ENCODE results near the gene DNAJC5.
"Not testable (repeated sequence)": the region's sequence is repeated elsewhere in the genome, so short reads cannot be mapped to it uniquely, and the experiment has no call there.

Gene DNAJC5

DNA sequence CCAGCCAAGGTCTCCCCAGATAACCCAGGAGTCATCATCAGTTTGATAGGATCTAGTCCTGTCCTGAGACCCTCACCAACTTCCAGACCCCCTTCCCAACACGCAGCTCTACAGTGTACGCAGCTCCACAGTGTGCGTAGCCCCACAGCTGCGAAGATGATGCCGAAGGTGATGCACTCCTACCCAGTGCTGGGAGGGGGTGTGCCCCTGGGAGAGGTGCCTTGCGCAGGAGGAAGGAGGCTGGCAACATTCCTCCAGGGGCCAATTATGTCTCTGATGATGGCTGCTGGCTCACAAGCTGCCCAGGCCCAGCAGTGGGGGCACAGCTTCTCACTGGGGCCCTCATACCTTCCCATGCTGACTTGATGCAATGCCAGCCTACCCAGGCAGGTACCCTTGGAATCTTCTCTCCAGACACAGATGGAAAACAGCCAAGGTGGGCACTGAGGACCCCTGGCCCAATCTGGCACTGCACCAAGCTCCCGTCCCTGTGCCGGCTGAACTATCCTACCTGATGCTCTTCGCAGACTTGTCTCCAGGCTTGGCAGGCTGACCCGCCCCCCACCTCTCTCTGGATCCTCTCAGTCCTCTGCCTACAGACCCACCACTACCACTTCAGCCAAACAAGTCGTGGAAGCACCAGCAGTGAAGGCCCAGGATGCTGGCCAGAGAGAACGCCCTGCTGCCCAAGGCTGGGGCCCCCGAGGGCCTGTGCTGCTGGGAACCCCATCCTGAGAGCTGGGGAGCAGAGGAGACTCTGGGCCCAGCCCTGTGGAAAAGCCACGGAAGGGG, 73.4 kb downstream of the DNAJC5 start:
- H3K9me3 ChIP-seq (ENCODE audit: control insufficient read depth, insufficient read depth, low read depth, low read length): no peaks in the 10 kb centered on the region
- peak overlapping the region; percentile 79 for H3K9ac ChIP-seq (ENCODE audit: low read length)
- peaks cover 31% of the 10 kb centered on the region for H3K36me3 ChIP-seq (ENCODE audit: control insufficient read depth, insufficient read depth, low read length)
- peaks cover 9% of the 10 kb centered on the region for H3K27me3 ChIP-seq (ENCODE audit: control insufficient read depth, insufficient read depth, low read length)
- H3K27ac ChIP-seq (ENCODE audit: low read depth, low read length): no peak overlapping the region
- H3K4me1 ChIP-seq (ENCODE audit: control insufficient read depth, insufficient read depth, low read length): peaks cover 7% of the 10 kb centered on the region
- H3K4me3 ChIP-seq (ENCODE audit: low read depth, low read length): peak overlapping the region; percentile 68

DNA sequence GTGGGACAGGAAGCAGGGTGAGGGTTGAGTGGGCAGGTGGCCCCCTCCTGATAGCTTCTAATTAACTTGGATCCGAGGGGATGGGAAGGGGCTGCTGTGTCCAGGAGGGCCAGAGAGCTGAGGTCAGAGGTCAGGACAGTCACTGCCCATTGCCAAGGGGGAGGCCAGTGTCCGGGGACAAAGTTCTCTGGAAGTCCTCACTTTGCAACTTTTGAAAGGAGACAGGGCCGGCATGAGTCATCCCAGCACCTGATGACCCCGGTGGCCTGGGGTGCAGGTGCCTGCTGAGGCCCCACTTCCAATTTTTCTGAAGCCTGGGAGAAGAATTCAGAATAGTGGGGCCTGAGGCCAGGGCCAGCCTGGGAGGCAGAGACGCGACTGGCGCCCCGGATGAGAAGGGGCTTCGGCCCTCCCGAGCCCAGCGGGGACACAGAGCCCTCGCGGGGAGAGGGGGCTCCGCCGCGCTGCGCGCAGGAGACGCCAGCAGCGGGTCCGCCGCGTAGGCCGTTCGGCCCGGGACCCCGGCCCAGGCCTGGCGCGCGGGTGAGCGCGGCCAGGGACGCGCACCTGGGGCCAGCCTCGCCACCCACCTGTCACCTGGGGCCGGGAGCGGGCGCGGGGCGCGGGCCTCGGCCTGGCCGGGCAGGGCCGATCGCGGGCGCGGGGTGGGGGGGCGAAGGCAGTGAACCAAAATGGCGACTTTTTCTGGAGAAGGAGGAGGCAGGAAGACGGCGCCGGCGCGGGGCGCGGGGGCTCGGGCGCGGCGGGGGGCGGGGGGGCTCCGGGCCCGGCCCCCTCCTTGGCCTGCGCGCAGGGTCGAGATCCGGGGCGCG, 74.2 kb downstream of the DNAJC5 start:
- peak overlapping the region; percentile 68 for H3K4me3 ChIP-seq (ENCODE audit: low read depth, low read length)
- peaks cover 23% of the 10 kb centered on the region for H3K36me3 ChIP-seq (ENCODE audit: control insufficient read depth, insufficient read depth, low read length)
- H3K9ac ChIP-seq (ENCODE audit: low read length): peak overlapping the region; percentile 79
- H3K4me1 ChIP-seq (ENCODE audit: control insufficient read depth, insufficient read depth, low read length): peaks cover 11% of the 10 kb centered on the region
- H3K27me3 ChIP-seq (ENCODE audit: control insufficient read depth, insufficient read depth, low read length): peaks cover 9% of the 10 kb centered on the region
- no peaks in the 10 kb centered on the region for H3K9me3 ChIP-seq (ENCODE audit: control insufficient read depth, insufficient read depth, low read depth, low read length)
- no peak overlapping the region for H3K27ac ChIP-seq (ENCODE audit: low read depth, low read length)

DNA sequence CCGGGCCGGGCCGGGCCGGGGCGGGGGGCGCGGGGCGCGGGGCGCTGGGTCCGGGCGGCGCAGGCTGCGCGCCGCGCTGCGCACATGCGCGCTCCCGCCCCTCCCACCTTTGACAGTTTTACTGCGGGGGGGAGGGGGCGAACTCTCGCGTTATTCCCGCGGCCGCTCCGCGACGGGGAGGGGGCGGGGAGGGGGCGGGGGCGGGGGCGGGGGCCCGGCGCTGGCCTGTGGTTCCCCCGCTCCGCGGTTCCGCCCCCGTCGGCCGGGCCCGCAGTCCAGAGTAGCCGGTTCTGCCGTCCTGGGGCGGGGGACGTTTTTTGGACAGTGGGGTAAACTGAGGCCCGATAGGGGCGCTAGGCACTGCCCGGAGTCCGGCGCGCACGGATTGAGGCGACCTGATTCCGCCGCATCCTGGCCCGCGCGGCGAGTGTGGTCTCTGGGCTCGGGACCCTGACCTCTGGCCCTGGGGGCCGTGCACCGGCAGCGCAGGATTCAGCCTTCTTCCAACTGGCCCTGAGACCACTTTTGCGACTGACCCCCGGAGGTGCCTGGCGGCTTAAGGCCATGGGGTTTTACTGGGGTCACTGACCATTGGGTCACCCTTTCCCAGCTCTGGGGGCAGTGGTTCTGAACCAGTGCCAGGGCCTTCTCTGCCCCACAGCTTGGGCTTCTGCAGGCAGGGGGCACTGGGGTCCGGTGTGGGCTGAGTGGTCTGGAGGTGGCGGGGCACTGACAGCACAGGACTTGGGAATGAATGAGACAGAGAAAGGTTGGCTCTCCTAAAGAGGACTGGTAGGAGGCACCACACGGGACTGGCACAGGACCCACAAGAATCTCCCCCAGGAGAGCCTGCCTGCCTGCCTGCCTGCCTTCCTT, 75.2 kb downstream of the DNAJC5 start, which contains the start of gene ZNF512B:
ZNF512B (minus strand) TSS at position 93 of the 876 bp plus-strand sequence. CDS start 1,980 bp downstream, outside the sequence.
- Histone ChIP-seq H3K9me3 (ENCODE audit: control insufficient read depth, insufficient read depth, low read depth, low read length) (no peaks in the 10 kb centered on the region), H3K27me3 (ENCODE audit: control insufficient read depth, insufficient read depth, low read length) (peaks cover 9% of the 10 kb centered on the region), H3K36me3 (ENCODE audit: control insufficient read depth, insufficient read depth, low read length) (peaks cover 19% of the 10 kb centered on the region), H3K27ac (ENCODE audit: low read depth, low read length) (no peak within 1 kb of the TSS), H3K9ac (ENCODE audit: low read length) (peak within 1 kb of the TSS; percentile 79), H3K4me1 (ENCODE audit: control insufficient read depth, insufficient read depth, low read length) (peaks cover 11% of the 10 kb centered on the region), H3K4me3 (ENCODE audit: low read depth, low read length) (peak within 1 kb of the TSS; percentile 85)

DNA sequence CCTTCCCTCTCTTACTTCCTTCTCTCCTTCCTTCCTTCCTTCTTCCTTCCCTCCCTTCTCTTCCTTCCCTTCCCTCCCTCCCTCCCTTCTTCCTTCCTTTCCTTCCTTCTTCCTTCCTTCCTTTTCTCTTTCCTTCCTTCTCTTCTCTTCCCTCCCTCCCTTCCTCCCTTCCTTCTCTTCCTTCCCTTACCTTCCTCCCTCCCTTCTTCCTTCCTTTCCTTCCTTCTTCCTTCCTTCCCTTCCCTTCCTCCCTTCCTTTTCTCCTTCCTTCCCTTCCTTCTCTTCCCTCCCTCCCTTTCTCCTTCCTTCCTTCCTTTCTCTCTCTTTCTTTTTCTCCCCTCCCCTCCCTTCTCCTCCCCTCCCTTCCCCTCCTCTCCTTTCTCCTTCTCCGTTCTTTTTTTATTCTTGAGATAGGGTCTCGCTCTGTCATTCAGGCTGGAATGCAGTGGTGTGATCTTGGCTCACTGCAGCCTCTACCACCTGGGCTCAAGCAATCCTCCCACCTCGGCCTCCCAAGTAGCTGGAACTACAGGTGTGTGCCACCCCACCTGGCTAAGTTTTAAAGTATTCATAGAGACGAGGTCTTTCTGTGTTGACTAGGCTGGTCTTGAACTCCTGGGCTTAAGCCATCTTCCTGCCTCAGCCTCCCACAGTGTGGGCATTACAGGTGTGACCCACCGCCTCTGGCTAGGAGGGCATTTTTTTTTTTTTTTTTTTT, 75.9 kb downstream of the DNAJC5 start:
- no peaks in the 10 kb centered on the region for H3K9me3 ChIP-seq (ENCODE audit: control insufficient read depth, insufficient read depth, low read depth, low read length)
- no peak overlapping the region for H3K27ac ChIP-seq (ENCODE audit: low read depth, low read length)
- H3K27me3 ChIP-seq (ENCODE audit: control insufficient read depth, insufficient read depth, low read length): peaks cover 9% of the 10 kb centered on the region
- peaks cover 11% of the 10 kb centered on the region for H3K4me1 ChIP-seq (ENCODE audit: control insufficient read depth, insufficient read depth, low read length)
- no peak overlapping the region for H3K9ac ChIP-seq (ENCODE audit: low read length)
- peaks cover 19% of the 10 kb centered on the region for H3K36me3 ChIP-seq (ENCODE audit: control insufficient read depth, insufficient read depth, low read length)
- peak overlapping the region; percentile 85; the same call in 1 of the 2 replicates for H3K4me3 ChIP-seq (ENCODE audit: low read depth, low read length)

DNA sequence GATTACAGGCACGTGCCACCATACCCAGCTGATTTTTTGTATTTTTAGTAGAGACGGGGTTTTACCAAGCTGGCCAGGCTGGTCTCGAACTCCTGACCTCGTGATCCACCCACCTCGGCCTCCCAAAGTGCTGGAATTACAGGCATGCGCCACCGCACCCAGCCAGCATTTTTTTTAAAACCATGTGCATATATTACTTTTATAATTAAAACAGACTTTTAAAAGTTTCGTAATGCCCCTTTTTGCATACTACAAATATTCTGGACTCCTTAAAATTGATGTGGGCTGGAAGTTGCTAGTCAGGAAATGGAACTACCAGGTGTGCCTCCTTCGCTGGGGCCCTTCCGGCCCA, 77.0 kb downstream of the DNAJC5 start:
- H3K4me1 ChIP-seq (ENCODE audit: control insufficient read depth, insufficient read depth, low read length): peaks cover 11% of the 10 kb centered on the region
- not testable (repeated sequence) for H3K27me3 ChIP-seq (ENCODE audit: control insufficient read depth, insufficient read depth, low read length); H3K9me3 ChIP-seq (ENCODE audit: control insufficient read depth, insufficient read depth, low read depth, low read length); H3K36me3 ChIP-seq (ENCODE audit: control insufficient read depth, insufficient read depth, low read length); H3K9ac ChIP-seq (ENCODE audit: low read length); H3K4me3 ChIP-seq (ENCODE audit: low read depth, low read length); H3K27ac ChIP-seq (ENCODE audit: low read depth, low read length)

DNA sequence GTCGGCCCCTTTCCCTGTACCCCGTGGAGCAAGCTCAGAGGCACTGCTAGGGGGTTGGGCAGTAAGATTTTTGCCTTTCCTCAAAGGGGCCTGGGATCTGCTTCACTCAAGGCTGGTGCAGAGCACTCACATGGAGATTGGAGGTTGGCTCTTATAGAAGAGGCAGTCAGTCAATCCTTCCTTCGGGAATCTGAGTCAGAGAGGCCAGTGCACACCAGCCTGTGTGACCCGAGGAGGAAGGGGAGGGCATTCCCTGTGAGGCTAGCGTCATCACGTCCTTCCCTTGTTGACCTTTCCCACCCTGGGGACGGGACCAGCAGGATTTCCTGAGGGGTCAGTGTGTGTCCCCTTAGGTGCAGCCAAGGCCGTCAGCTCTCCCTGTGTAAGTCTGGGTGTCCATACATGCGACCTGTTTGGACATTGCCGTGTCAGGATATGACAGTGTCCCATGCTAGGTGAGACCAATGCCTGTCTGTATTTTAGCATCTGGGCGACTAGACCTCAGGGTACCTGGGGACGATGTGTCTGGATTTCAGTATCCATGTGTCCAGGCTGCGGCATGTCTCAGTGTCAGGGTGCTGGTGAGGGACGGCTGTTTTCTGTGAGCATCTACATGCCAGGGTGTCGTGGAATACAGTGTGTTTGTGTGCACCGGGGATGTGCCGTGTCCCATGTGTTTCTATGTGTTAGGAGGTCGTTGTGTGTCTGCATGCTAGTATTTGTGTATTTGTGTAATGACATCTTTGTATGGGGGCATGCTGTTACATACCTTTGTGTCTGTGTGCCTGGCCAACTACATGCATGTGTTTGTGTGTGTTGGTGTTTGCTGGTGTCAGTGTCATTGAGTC, 77.6 kb downstream of the DNAJC5 start:
- Histone ChIP-seq H3K36me3 (ENCODE audit: control insufficient read depth, insufficient read depth, low read length) (peaks cover 3% of the 10 kb centered on the region; the same call in 1 of the 2 replicates), H3K4me1 (ENCODE audit: control insufficient read depth, insufficient read depth, low read length) (peaks cover 12% of the 10 kb centered on the region), H3K27me3 (ENCODE audit: control insufficient read depth, insufficient read depth, low read length) (peaks cover 12% of the 10 kb centered on the region), H3K27ac (ENCODE audit: low read depth, low read length) (no peak overlapping the region), H3K9ac (ENCODE audit: low read length) (no peak overlapping the region), H3K9me3 (ENCODE audit: control insufficient read depth, insufficient read depth, low read depth, low read length) (no peaks in the 10 kb centered on the region), H3K4me3 (ENCODE audit: low read depth, low read length) (no peak overlapping the region)

DNA sequence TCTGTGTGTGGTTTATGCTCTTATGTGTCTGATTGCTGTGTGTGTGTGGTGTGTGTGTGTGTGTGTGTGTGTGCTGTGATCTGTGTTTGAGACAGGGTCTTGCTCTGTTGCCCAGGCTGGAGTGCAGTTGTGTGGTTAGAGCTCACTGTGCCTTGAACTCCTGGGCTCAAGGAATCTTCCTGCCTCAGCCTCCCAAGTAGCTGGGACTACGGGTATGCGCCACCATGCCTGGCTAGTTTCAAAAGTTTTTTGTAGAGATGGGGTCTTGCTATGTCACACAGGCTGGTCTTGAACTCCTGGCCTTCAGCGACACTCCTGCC, 78.2 kb downstream of the DNAJC5 start:
- peaks cover 17% of the 10 kb centered on the region for H3K27me3 ChIP-seq (ENCODE audit: control insufficient read depth, insufficient read depth, low read length)
- H3K4me3 ChIP-seq (ENCODE audit: low read depth, low read length): peak overlapping the region; percentile 65; the same call in 1 of the 2 replicates
- H3K36me3 ChIP-seq (ENCODE audit: control insufficient read depth, insufficient read depth, low read length): no peaks in the 10 kb centered on the region
- H3K27ac ChIP-seq (ENCODE audit: low read depth, low read length): no peak overlapping the region
- H3K4me1 ChIP-seq (ENCODE audit: control insufficient read depth, insufficient read depth, low read length): peaks cover 18% of the 10 kb centered on the region
- no peak overlapping the region for H3K9ac ChIP-seq (ENCODE audit: low read length)
- no peaks in the 10 kb centered on the region for H3K9me3 ChIP-seq (ENCODE audit: control insufficient read depth, insufficient read depth, low read depth, low read length)

DNA sequence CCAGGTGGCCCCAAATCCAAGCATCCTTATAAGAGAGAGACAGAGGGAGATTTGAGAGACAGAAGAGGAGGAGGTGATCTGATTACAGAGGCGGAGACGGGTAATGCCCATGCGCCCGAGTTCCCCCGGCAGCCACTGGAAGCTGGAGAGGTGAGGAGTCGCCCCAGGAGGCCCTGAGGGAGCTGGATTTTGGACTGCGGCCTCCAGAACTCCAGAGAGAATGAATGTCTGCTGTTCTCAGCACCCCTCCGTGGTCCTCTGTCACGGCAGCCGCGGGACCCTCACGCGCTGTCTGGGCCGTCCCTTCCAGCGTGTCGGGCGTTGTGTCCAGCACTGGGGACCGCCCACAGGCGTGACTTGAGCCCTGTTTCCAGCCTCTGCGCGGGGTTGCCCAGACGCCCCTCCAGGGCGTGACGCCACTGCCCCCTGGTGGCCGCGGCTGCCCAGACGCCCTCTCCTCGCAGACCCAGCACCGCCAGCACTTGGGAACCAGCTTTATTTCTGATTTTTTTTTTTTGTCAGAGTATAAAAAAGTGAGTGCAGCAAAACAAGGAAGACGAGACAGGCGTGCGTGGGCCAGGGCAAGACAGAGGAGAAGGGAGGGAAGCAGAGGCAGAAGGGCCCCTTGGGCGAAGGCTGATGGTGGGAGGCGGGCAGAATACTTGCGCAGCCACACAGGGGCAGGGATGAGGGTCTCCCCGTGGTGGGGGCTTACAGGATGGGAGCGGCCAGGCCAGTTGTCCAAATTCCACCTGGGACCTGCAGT, 78.9 kb downstream of the DNAJC5 start:
- Histone ChIP-seq H3K4me3 (ENCODE audit: low read depth, low read length) (peak overlapping the region; percentile 65), H3K27ac (ENCODE audit: low read depth, low read length) (no peak overlapping the region), H3K9ac (ENCODE audit: low read length) (peak overlapping the region; percentile 43)

DNA sequence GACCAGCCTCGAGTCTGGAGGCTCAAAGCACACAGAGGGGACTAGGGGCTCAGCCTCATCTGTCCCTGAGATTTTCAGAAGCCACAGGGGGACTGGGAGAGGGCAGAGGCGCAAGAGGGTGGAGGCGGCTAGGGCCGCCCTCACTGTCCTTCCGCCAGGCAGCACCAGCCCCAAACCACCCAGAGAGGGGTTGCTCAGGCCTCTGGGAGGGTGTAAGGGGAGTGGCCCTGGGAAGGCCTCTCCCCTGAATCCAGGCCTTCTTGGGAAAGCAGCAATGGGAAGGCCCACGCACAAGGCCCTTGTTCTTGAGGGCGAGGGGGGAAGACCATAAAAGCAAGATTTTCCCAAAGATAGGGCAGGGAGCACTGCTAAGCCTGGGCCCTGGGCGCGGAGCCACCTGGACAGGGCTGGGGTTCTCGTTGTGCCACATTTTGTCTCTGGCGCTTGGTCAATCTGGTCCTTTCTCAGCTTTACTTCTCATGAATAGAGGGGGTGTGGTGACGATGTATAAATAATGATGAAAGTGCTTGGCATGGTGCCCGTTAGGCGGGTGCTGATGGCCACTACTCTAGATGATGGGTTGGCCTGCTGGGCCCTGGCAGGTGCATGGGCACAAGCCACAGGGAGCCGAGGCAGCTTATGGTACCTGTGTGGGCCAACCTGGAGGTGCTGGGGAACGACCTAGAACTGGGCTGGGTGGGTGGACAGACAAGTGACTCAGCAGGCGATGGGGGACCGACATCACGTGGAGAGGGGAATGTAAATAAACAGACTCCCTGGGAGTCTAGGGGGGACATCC, 79.7 kb downstream of the DNAJC5 start:
- no peak overlapping the region for H3K4me3 ChIP-seq (ENCODE audit: low read depth, low read length)
- H3K4me1 ChIP-seq (ENCODE audit: control insufficient read depth, insufficient read depth, low read length): peaks cover 16% of the 10 kb centered on the region
- no peak overlapping the region for H3K27ac ChIP-seq (ENCODE audit: low read depth, low read length)
- H3K27me3 ChIP-seq (ENCODE audit: control insufficient read depth, insufficient read depth, low read length): peaks cover 22% of the 10 kb centered on the region
- no peaks in the 10 kb centered on the region for H3K9me3 ChIP-seq (ENCODE audit: control insufficient read depth, insufficient read depth, low read depth, low read length)
- no peaks in the 10 kb centered on the region for H3K36me3 ChIP-seq (ENCODE audit: control insufficient read depth, insufficient read depth, low read length)
- no peak overlapping the region for H3K9ac ChIP-seq (ENCODE audit: low read length)

More for the DNA sequence above, 78.9 kb downstream of the DNAJC5 start:
- peaks cover 17% of the 10 kb centered on the region for H3K4me1 ChIP-seq (ENCODE audit: control insufficient read depth, insufficient read depth, low read length)
- no peaks in the 10 kb centered on the region for H3K36me3 ChIP-seq (ENCODE audit: control insufficient read depth, insufficient read depth, low read length)
- no peaks in the 10 kb centered on the region for H3K9me3 ChIP-seq (ENCODE audit: control insufficient read depth, insufficient read depth, low read depth, low read length)
- peaks cover 22% of the 10 kb centered on the region for H3K27me3 ChIP-seq (ENCODE audit: control insufficient read depth, insufficient read depth, low read length)

Measured in HUES6 (cell line).